ENCODE results near the gene SLC9A6.

Gene SLC9A6

GRCh38 chrX:135985157-135985972 is at the start of gene SLC9A6:
SLC9A6 (plus strand) TSS chrX:135985435; CDS start chrX:135985659, 224 bp downstream.
- peak; percentile 54 to 62 for DNase-seq

GRCh38 chrX:135944486-135944885 is 40.7 kb upstream of the SLC9A6 start:
- DNase-seq = no peak

GRCh38 chrX:135951291-135951690 is 33.9 kb upstream of the SLC9A6 start:
- DNase-seq = no peak

GRCh38 chrX:135973025-135973547 is 12.1 kb upstream of the SLC9A6 start:
- DNase-seq = no peak

- DNase-seq = peak; percentile 64 to 65
Observed at GRCh38 chrX:135973548-135974278, 11.5 kb upstream of the SLC9A6 start, which contains the start of gene MMGT1. MMGT1 (minus strand) TSS chrX:135973988; CDS start chrX:135973675, 313 bp downstream.

- peak; percentile 45 to 50 for DNase-seq
Observed at GRCh38 chrX:135974279-135974856, 10.9 kb upstream of the SLC9A6 start.

- DNase-seq = no peak
Observed at GRCh38 chrX:135975421-135975820, 9.8 kb upstream of the SLC9A6 start.

- DNase-seq = no peak
Observed at GRCh38 chrX:135977611-135978010, 7.6 kb upstream of the SLC9A6 start.

- no peak for DNase-seq
Observed at GRCh38 chrX:135981010-135981409, 4.2 kb upstream of the SLC9A6 start.

GRCh38 chrX:135981668-135982067 is 3.6 kb upstream of the SLC9A6 start:
- no peak for DNase-seq

- DNase-seq = no peak
Observed at GRCh38 chrX:135982860-135983259, 2.4 kb upstream of the SLC9A6 start.

GRCh38 chrX:135984256-135984655 is 979 bp upstream of the SLC9A6 start:
- no peak for DNase-seq

GRCh38 chrX:135984791-135985156 is 461 bp upstream of the SLC9A6 start:
- DNase-seq = no peak

GRCh38 chrX:135985973-135986310 is 707 bp downstream of the SLC9A6 start:
- no peak for DNase-seq

GRCh38 chrX:135988245-135988644 is 3.0 kb downstream of the SLC9A6 start:
- DNase-seq = no peak

GRCh38 chrX:136015016-136015415 is 29.8 kb downstream of the SLC9A6 start:
- no peak for DNase-seq

GRCh38 chrX:136016881-136017280 is 31.6 kb downstream of the SLC9A6 start:
- no peak for DNase-seq

- DNase-seq = no peak
Observed at GRCh38 chrX:136019226-136019625, 34.0 kb downstream of the SLC9A6 start.

GRCh38 chrX:136021160-136021559 is 35.9 kb downstream of the SLC9A6 start:
- DNase-seq = no peak

- DNase-seq = no peak
Observed at GRCh38 chrX:136021903-136022302, 36.7 kb downstream of the SLC9A6 start.

- DNase-seq = no peak
Observed at GRCh38 chrX:136025091-136025490, 39.9 kb downstream of the SLC9A6 start.

GRCh38 chrX:136028383-136028984 is 43.2 kb downstream of the SLC9A6 start:
- no peak for DNase-seq

- no peak for DNase-seq
Observed at GRCh38 chrX:136029766-136030165, 44.5 kb downstream of the SLC9A6 start.

Data from stimulated activated CD4-positive, alpha-beta T cell treated with anti-CD3 and anti-CD28 coated beads, Interleukin-2, amount 100 ng/mL, for 48 hours (primary cell).